Measurements from ENCODE around the gene SARDH. TPM values are rescaled to one million over a fixed set of nuclear protein-coding genes. Genes with fewer than 3 reads are reported as not detected.

Gene SARDH
- total and polyA plus RNA-seq, 2 donors (not counting 3 experiments of a cell fraction or from before 2014, with no cell fraction given), result 0.19 to 0.44 TPM

GRCh38 chr9:133681658-133682306 is 56.4 kb downstream of the SARDH start:
- Histone ChIP-seq H3K4me3 (replicated peaks in 1 of 3; ENCODE audit: insufficient read depth in 1 of 3, low read depth in 1 of 3, low read length in 3 of 3) (no peak overlapping the region), H3K27ac (ENCODE audit: insufficient read depth, low read depth, low read length) (no peak overlapping the region), H3K4me1 (ENCODE audit: control insufficient read depth, extremely low read depth, insufficient read depth, low read length) (peaks cover 6% of the 10 kb centered on the region), H2AFZ (ENCODE audit: low read depth, low read length) (no peak overlapping the region), H3K9ac (replicated peaks; ENCODE audit: extremely low read depth, insufficient read depth, low read length) (no peak overlapping the region), H3K36me3 (ENCODE audit: control insufficient read depth in 2 of 2, extremely low read depth in 1 of 2, insufficient read depth in 2 of 2, low read length in 2 of 2) (no peaks in the 10 kb centered on the region), H4K20me1 (replicated peaks; ENCODE audit: control insufficient read depth, extremely low read depth, insufficient read depth, low read length) (no peaks in the 10 kb centered on the region), H3K4me2 (ENCODE audit: insufficient read depth, low read length) (no peak overlapping the region), H3K9me3 (replicated peaks; ENCODE audit: control insufficient read depth, insufficient read depth, low read length) (no peaks in the 10 kb centered on the region), H3K79me2 (ENCODE audit: control insufficient read depth, insufficient read depth, low read length) (no peaks in the 10 kb centered on the region), H3K27me3 (ENCODE audit: control insufficient read depth in 2 of 2, insufficient read depth in 2 of 2, low read length in 2 of 2) (no peaks in the 10 kb centered on the region), H3K9me1 (replicated peaks; ENCODE audit: control insufficient read depth, extremely low read depth, insufficient read depth, low read length) (no peaks in the 10 kb centered on the region)
- BruUV-seq (replicated peaks), result no TSS peak
- CTCF ChIA-PET, result no interaction called here
- intact Hi-C loops (cut with micrococcal nuclease) (no loop called here), dilution Hi-C loops (cut with MboI; ENCODE audit: extremely low pct_ligation_motif_present, low sequenced_read_pairs) (no loop called here)
- DNase-seq (ENCODE audit: low read depth, low spot score) (no peak), FAIRE-seq (no peak)
- no peak for TF ChIP-seq FOS (IDR thresholded peaks at IDR 0.05; ENCODE audit: borderline replicate concordance, insufficient read depth, low read length)
- TF ChIP-seq EZH2 (IDR thresholded peaks at IDR 0.05; ENCODE audit: borderline replicate concordance, low read depth, low read length, severe bottlenecking), result no peak
- TF ChIP-seq GATA2 (IDR thresholded peaks at IDR 0.05; ENCODE audit: insufficient read depth, insufficient read length, low read depth, low read length), result no peak
- POLR2A ChIA-PET, result no interaction called here

- Histone ChIP-seq H3K4me1 (ENCODE audit: control insufficient read depth, extremely low read depth, insufficient read depth, low read length) (peaks cover 6% of the 10 kb centered on the region), H3K79me2 (ENCODE audit: control insufficient read depth, insufficient read depth, low read length) (no peaks in the 10 kb centered on the region), H2AFZ (ENCODE audit: low read depth, low read length) (no peak overlapping the region), H3K9me1 (replicated peaks; ENCODE audit: control insufficient read depth, extremely low read depth, insufficient read depth, low read length) (no peaks in the 10 kb centered on the region), H3K36me3 (ENCODE audit: control insufficient read depth in 2 of 2, extremely low read depth in 1 of 2, insufficient read depth in 2 of 2, low read length in 2 of 2) (no peaks in the 10 kb centered on the region), H3K4me2 (ENCODE audit: insufficient read depth, low read length) (no peak overlapping the region), H3K4me3 (replicated peaks in 1 of 3; ENCODE audit: insufficient read depth in 1 of 3, low read depth in 1 of 3, low read length in 3 of 3) (no peak overlapping the region), H3K27ac (ENCODE audit: insufficient read depth, low read depth, low read length) (no peak overlapping the region), H4K20me1 (replicated peaks; ENCODE audit: control insufficient read depth, extremely low read depth, insufficient read depth, low read length) (no peaks in the 10 kb centered on the region), H3K27me3 (ENCODE audit: control insufficient read depth in 2 of 2, insufficient read depth in 2 of 2, low read length in 2 of 2) (peaks cover 0 to 4% of the 10 kb centered on the region in 2 experiments), H3K9me3 (replicated peaks; ENCODE audit: control insufficient read depth, insufficient read depth, low read length) (no peaks in the 10 kb centered on the region), H3K9ac (replicated peaks; ENCODE audit: extremely low read depth, insufficient read depth, low read length) (no peak overlapping the region)
- ChIA-PET CTCF (no interaction called here), POLR2A (no interaction called here)
- FAIRE-seq (no peak), DNase-seq (ENCODE audit: low read depth, low spot score) (no peak)
- TF ChIP-seq GATA2 (IDR thresholded peaks at IDR 0.05; ENCODE audit: insufficient read depth, insufficient read length, low read depth, low read length) (no peak), POLR2AphosphoS5 (IDR thresholded peaks at IDR 0.05; ENCODE audit: insufficient read depth, low read depth, low read length) (no peak), JUN (IDR thresholded peaks at IDR 0.05; ENCODE audit: borderline replicate concordance, insufficient read depth, insufficient read length, low read depth) (no peak), FOS (IDR thresholded peaks at IDR 0.05; ENCODE audit: borderline replicate concordance, insufficient read depth, low read length) (no peak), EZH2 (IDR thresholded peaks at IDR 0.05; ENCODE audit: borderline replicate concordance, low read depth, low read length, severe bottlenecking) (no peak), CTCF (IDR thresholded peaks at IDR 0.05; ENCODE audit: extremely low read depth in 1 of 2, insufficient read depth in 1 of 2, low read depth in 1 of 2, low read length in 2 of 2) (no peak), MYC (IDR thresholded peaks at IDR 0.05; ENCODE audit: low read depth, low read length) (no peak), MAX (IDR thresholded peaks at IDR 0.05; ENCODE audit: insufficient read depth, insufficient read length) (no peak), POLR2A (IDR thresholded peaks at IDR 0.05; ENCODE audit: low read depth, low read length) (no peak)
- intact Hi-C loops (cut with micrococcal nuclease), result no loop called here
- dilution Hi-C loops (cut with MboI; ENCODE audit: extremely low pct_ligation_motif_present, low sequenced_read_pairs), result no loop called here
- no TSS peak for BruUV-seq (replicated peaks)
Measured at GRCh38 chr9:133680976-133681657, 57.0 kb downstream of the SARDH start.
